ENCODE measurements around the gene PAFAH1B2.

Gene PAFAH1B2

GRCh38 chr11:117197516-117198456 is 53.7 kb downstream of the PAFAH1B2 start:
- H3K27ac ChIP-seq = peak overlapping the region; percentile 97
- peak; percentile 94 for DNase-seq (ENCODE audit: low spot score)
- peak overlapping the region; percentile 75 for H3K4me3 ChIP-seq
- peak; percentile 79 for TF ChIP-seq CTCF (IDR thresholded peaks at IDR 0.05)

- DNase-seq (ENCODE audit: low spot score) = no peak
- TF ChIP-seq CTCF (IDR thresholded peaks at IDR 0.05) = no peak
- Histone ChIP-seq H3K4me3 (peak overlapping the region; percentile 75), H3K27ac (peak overlapping the region; percentile 97)
Measured at GRCh38 chr11:117198613-117199012, 54.5 kb downstream of the PAFAH1B2 start.

GRCh38 chr11:117199053-117199915 is 55.2 kb downstream of the PAFAH1B2 start, which contains the start of gene TAGLN:
TAGLN (plus strand) TSS chr11:117199370; CDS start chr11:117203014, 3,644 bp downstream.
- Histone ChIP-seq H3K27ac (peak within 1 kb of the TSS; percentile 97), H3K4me3 (peak within 1 kb of the TSS; percentile 75)
- no peak for TF ChIP-seq CTCF (IDR thresholded peaks at IDR 0.05)
- DNase-seq (ENCODE audit: low spot score) = peak; percentile 99

- no peak for DNase-seq (ENCODE audit: low spot score)
- peak overlapping the region; percentile 97 for H3K27ac ChIP-seq
- no peak for TF ChIP-seq CTCF (IDR thresholded peaks at IDR 0.05)
- peak overlapping the region; percentile 75 for H3K4me3 ChIP-seq
Measured at GRCh38 chr11:117199916-117200812, 56.1 kb downstream of the PAFAH1B2 start.

- H3K4me3 ChIP-seq = peak overlapping the region; percentile 75
Measured at GRCh38 chr11:117200813-117201657, 56.9 kb downstream of the PAFAH1B2 start.

More at GRCh38 chr11:117200813-117201657, 56.9 kb downstream of the PAFAH1B2 start:
- no peak for DNase-seq (ENCODE audit: low spot score)
- TF ChIP-seq CTCF (IDR thresholded peaks at IDR 0.05) = no peak
- H3K27ac ChIP-seq = peak overlapping the region; percentile 97

Measured in coronary artery (tissue), 2 donors.